Stomach (tissue), 4 donors: ENCODE results near the gene DRAP1.

Source experiments
- EP300 ChIP-seq: sonication (generic); formaldehyde crosslinking; IDR thresholded peaks from one replicate; pipeline ENCODE4 v1.6.1; 2017; ENCODE audit warnings: antibody characterized with exemption
- POLR2A ChIP-seq, 4 donors: fragments of 450-650 bp; IDR thresholded peaks; one replicate each; pipeline ENCODE4 v1.6.1; 2016; ENCODE audit warnings: antibody characterized with exemption in 4 of 4, control low read depth in 2 of 4, mild to moderate bottlenecking in 1 of 4, moderate library complexity in 1 of 4
- POLR2AphosphoS5 ChIP-seq, 3 donors: sonication (generic); formaldehyde crosslinking; IDR thresholded peaks; one replicate each; pipeline ENCODE4 v1.6.1; 2016; ENCODE audit warnings: antibody characterized with exemption in 3 of 3
- TF ChIP-seq, protein P1 (sequence below), 7 experiments: fragments of 450-650 bp in 4 of 7; fragments of 200-600 bp in 3 of 7; sonication (generic) in 3 of 7; IDR thresholded peaks; one replicate each; pipeline ENCODE4 v1.5.1; 2016 to 2019; ENCODE audit warnings: antibody characterized with exemption in 7 of 7, control low read depth in 2 of 7, mild to moderate bottlenecking in 1 of 7

GRCh38 chr11:65887723-65888162 lies 31.5 kb upstream of the DRAP1 start:
- no peak for TF ChIP-seq POLR2A (IDR thresholded peaks at IDR 0.05)
- TF ChIP-seq, protein P1, sequence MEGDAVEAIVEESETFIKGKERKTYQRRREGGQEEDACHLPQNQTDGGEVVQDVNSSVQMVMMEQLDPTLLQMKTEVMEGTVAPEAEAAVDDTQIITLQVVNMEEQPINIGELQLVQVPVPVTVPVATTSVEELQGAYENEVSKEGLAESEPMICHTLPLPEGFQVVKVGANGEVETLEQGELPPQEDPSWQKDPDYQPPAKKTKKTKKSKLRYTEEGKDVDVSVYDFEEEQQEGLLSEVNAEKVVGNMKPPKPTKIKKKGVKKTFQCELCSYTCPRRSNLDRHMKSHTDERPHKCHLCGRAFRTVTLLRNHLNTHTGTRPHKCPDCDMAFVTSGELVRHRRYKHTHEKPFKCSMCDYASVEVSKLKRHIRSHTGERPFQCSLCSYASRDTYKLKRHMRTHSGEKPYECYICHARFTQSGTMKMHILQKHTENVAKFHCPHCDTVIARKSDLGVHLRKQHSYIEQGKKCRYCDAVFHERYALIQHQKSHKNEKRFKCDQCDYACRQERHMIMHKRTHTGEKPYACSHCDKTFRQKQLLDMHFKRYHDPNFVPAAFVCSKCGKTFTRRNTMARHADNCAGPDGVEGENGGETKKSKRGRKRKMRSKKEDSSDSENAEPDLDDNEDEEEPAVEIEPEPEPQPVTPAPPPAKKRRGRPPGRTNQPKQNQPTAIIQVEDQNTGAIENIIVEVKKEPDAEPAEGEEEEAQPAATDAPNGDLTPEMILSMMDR (IDR thresholded peaks at IDR 0.05): no peak
- no peak for TF ChIP-seq POLR2AphosphoS5 (IDR thresholded peaks at IDR 0.05)
- TF ChIP-seq EP300: no peak
